ENCODE measurements around the gene CYB5D1.
A peak's percentile ranks its signal among the peaks of the same experiment; 100 is the strongest.

The CYB5D1 gene

GRCh38 chr17:7823581-7824001, 34.2 kb upstream of the CYB5D1 start:
- H3K27me3 ChIP-seq (ENCODE audit: control insufficient read depth, insufficient read depth, low read length): no peaks in the 10 kb centered on the region
- H3K4me3 ChIP-seq (ENCODE audit: low read length): no peak overlapping the region
- H3K27ac ChIP-seq (ENCODE audit: low read depth, low read length): no peak overlapping the region
- no peak overlapping the region for H3K9ac ChIP-seq (ENCODE audit: low read length)
- H3K36me3 ChIP-seq (ENCODE audit: control insufficient read depth, insufficient read depth, low read length): no peaks in the 10 kb centered on the region
- H3K4me1 ChIP-seq (ENCODE audit: control insufficient read depth, insufficient read depth, low read length): no peaks in the 10 kb centered on the region

GRCh38 chr17:7824021-7824924, 33.5 kb upstream of the CYB5D1 start:
- Histone ChIP-seq H3K36me3 (ENCODE audit: control insufficient read depth, insufficient read depth, low read length) (no peaks in the 10 kb centered on the region), H3K4me3 (ENCODE audit: low read length) (no peak overlapping the region), H3K27ac (ENCODE audit: low read depth, low read length) (no peak overlapping the region), H3K27me3 (ENCODE audit: control insufficient read depth, insufficient read depth, low read length) (no peaks in the 10 kb centered on the region), H3K9ac (ENCODE audit: low read length) (no peak overlapping the region), H3K4me1 (ENCODE audit: control insufficient read depth, insufficient read depth, low read length) (no peaks in the 10 kb centered on the region)

- Histone ChIP-seq H3K36me3 (ENCODE audit: control insufficient read depth, insufficient read depth, low read length) (no peaks in the 10 kb centered on the region), H3K9ac (ENCODE audit: low read length) (no peak overlapping the region), H3K4me1 (ENCODE audit: control insufficient read depth, insufficient read depth, low read length) (no peaks in the 10 kb centered on the region), H3K4me3 (ENCODE audit: low read length) (no peak overlapping the region), H3K27ac (ENCODE audit: low read depth, low read length) (no peak overlapping the region), H3K27me3 (ENCODE audit: control insufficient read depth, insufficient read depth, low read length) (no peaks in the 10 kb centered on the region)
Observed at GRCh38 chr17:7825206-7825990, 32.4 kb upstream of the CYB5D1 start.

GRCh38 chr17:7830616-7831015, 27.2 kb upstream of the CYB5D1 start:
- H3K36me3 ChIP-seq (ENCODE audit: control insufficient read depth, insufficient read depth, low read length): no peaks in the 10 kb centered on the region
- peaks cover 7% of the 10 kb centered on the region for H3K4me1 ChIP-seq (ENCODE audit: control insufficient read depth, insufficient read depth, low read length)
- H3K9ac ChIP-seq (ENCODE audit: low read length): no peak overlapping the region
- H3K27me3 ChIP-seq (ENCODE audit: control insufficient read depth, insufficient read depth, low read length): no peaks in the 10 kb centered on the region
- no peak overlapping the region for H3K27ac ChIP-seq (ENCODE audit: low read depth, low read length)
- H3K4me3 ChIP-seq (ENCODE audit: low read length): no peak overlapping the region

GRCh38 chr17:7831233-7831632, 26.6 kb upstream of the CYB5D1 start:
- H3K4me1 ChIP-seq (ENCODE audit: control insufficient read depth, insufficient read depth, low read length): peaks cover 7% of the 10 kb centered on the region
- no peak overlapping the region for H3K4me3 ChIP-seq (ENCODE audit: low read length)
- H3K27me3 ChIP-seq (ENCODE audit: control insufficient read depth, insufficient read depth, low read length): no peaks in the 10 kb centered on the region
- no peak overlapping the region for H3K9ac ChIP-seq (ENCODE audit: low read length)
- H3K27ac ChIP-seq (ENCODE audit: low read depth, low read length): no peak overlapping the region
- no peaks in the 10 kb centered on the region for H3K36me3 ChIP-seq (ENCODE audit: control insufficient read depth, insufficient read depth, low read length)

GRCh38 chr17:7832431-7832830, 25.4 kb upstream of the CYB5D1 start:
- peaks cover 17% of the 10 kb centered on the region for H3K4me1 ChIP-seq (ENCODE audit: control insufficient read depth, insufficient read depth, low read length)
- no peaks in the 10 kb centered on the region for H3K27me3 ChIP-seq (ENCODE audit: control insufficient read depth, insufficient read depth, low read length)
- no peaks in the 10 kb centered on the region for H3K36me3 ChIP-seq (ENCODE audit: control insufficient read depth, insufficient read depth, low read length)
- no peak overlapping the region for H3K9ac ChIP-seq (ENCODE audit: low read length)
- no peak overlapping the region for H3K27ac ChIP-seq (ENCODE audit: low read depth, low read length)
- no peak overlapping the region for H3K4me3 ChIP-seq (ENCODE audit: low read length)

- Histone ChIP-seq H3K27me3 (ENCODE audit: control insufficient read depth, insufficient read depth, low read length) (no peaks in the 10 kb centered on the region), H3K9ac (ENCODE audit: low read length) (peak overlapping the region; percentile 45), H3K4me1 (ENCODE audit: control insufficient read depth, insufficient read depth, low read length) (peaks cover 18% of the 10 kb centered on the region), H3K27ac (ENCODE audit: low read depth, low read length) (peak overlapping the region; percentile 92), H3K4me3 (ENCODE audit: low read length) (peak overlapping the region; percentile 83), H3K36me3 (ENCODE audit: control insufficient read depth, insufficient read depth, low read length) (no peaks in the 10 kb centered on the region)
Observed at GRCh38 chr17:7833011-7833794, 24.6 kb upstream of the CYB5D1 start.

- Histone ChIP-seq H3K27ac (ENCODE audit: low read depth, low read length) (peak within 1 kb of the TSS; percentile 92), H3K27me3 (ENCODE audit: control insufficient read depth, insufficient read depth, low read length) (no peaks in the 10 kb centered on the region), H3K9ac (ENCODE audit: low read length) (peak within 1 kb of the TSS; percentile 88)
Observed at GRCh38 chr17:7833795-7834541, 23.8 kb upstream of the CYB5D1 start, which contains the start of gene KDM6B. TSS of gene KDM6B (plus strand) at chr17:7834217. CDS start at chr17:7845555, 11,338 bp downstream.

GRCh38 chr17:7834542-7834956, 23.3 kb upstream of the CYB5D1 start:
- H3K9ac ChIP-seq (ENCODE audit: low read length): peak overlapping the region; percentile 88
- peaks cover 23% of the 10 kb centered on the region for H3K4me1 ChIP-seq (ENCODE audit: control insufficient read depth, insufficient read depth, low read length)
- no peaks in the 10 kb centered on the region for H3K27me3 ChIP-seq (ENCODE audit: control insufficient read depth, insufficient read depth, low read length)
- peak overlapping the region; percentile 92 for H3K27ac ChIP-seq (ENCODE audit: low read depth, low read length)
- H3K4me3 ChIP-seq (ENCODE audit: low read length): peak overlapping the region; percentile 83
- H3K36me3 ChIP-seq (ENCODE audit: control insufficient read depth, insufficient read depth, low read length): no peaks in the 10 kb centered on the region

More at GRCh38 chr17:7833795-7834541, 23.8 kb upstream of the CYB5D1 start, which contains the start of gene KDM6B:
- no peaks in the 10 kb centered on the region for H3K36me3 ChIP-seq (ENCODE audit: control insufficient read depth, insufficient read depth, low read length)
- peaks cover 23% of the 10 kb centered on the region for H3K4me1 ChIP-seq (ENCODE audit: control insufficient read depth, insufficient read depth, low read length)
- peak within 1 kb of the TSS; percentile 83 for H3K4me3 ChIP-seq (ENCODE audit: low read length)

- peak overlapping the region; percentile 83 for H3K4me3 ChIP-seq (ENCODE audit: low read length)
- H3K36me3 ChIP-seq (ENCODE audit: control insufficient read depth, insufficient read depth, low read length): peaks cover 3% of the 10 kb centered on the region
- peak overlapping the region; percentile 93 for H3K9ac ChIP-seq (ENCODE audit: low read length)
- H3K4me1 ChIP-seq (ENCODE audit: control insufficient read depth, insufficient read depth, low read length): peaks cover 23% of the 10 kb centered on the region
- H3K27me3 ChIP-seq (ENCODE audit: control insufficient read depth, insufficient read depth, low read length): no peaks in the 10 kb centered on the region
- H3K27ac ChIP-seq (ENCODE audit: low read depth, low read length): peak overlapping the region; percentile 92
Observed at GRCh38 chr17:7834957-7835813, 22.6 kb upstream of the CYB5D1 start.
